GM18526 (cell line): ENCODE results near the gene DICER1.

ENCODE experiments used
- POLR2A ChIP-seq: IDR thresholded peaks from 3 replicates; pipeline ENCODE4 v1.6.1; 2011; ENCODE audit not compliant: insufficient read length; ENCODE audit errors: extremely low read depth

DICER1 gene

DNA sequence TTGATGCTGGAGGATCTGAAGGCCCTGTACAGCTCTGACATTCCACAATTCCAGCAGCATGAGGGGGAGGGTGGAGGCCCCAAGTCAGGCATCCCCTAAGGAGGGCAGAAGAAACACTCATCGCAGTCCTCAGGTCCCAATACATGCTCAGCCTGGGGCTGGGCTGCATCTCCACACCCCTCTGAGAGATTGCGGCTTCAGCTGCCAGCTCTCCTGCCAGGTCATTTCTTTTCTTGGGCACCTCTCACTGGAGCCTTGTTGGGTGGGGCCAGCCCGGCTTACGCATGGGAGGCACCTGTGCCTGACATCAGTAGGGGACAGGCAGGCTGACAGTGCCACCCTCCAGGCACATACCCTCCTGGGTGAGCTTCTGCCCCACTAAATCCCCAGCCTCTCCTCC is 89.8 kb downstream of the DICER1 start:
- TF ChIP-seq POLR2A, result no peak

GRCh38 chr14:95066427-95066986 is 90.8 kb downstream of the DICER1 start:
- TF ChIP-seq POLR2A, result no peak

- TF ChIP-seq POLR2A, result no peak
These were observed 91.9 kb downstream of the DICER1 start for GRCh38 chr14:95065411-95065810.

DNA sequence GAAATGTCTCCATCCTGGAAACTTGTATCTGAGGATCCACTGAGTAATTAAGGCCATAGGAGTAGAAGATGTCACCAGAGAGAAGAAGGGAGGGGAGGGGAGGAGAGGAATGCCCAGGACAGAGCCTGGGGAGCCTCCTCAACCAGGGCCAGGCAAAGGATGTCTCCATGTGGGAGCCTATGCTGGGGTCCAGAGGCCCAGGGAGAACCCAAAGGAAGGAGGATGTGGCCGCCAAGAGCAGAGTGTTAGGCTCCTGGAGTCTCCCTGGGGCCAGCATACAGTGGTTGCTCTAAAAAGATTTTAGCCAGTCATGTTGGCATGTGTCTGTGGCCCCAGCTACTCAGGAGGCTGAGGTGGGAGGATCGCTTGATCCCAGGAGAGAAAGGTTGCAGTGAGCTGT is 92.6 kb downstream of the DICER1 start:
- TF ChIP-seq POLR2A, result no peak

GRCh38 chr14:95064256-95064655 is 93.1 kb downstream of the DICER1 start:
- no peak for TF ChIP-seq POLR2A

DNA sequence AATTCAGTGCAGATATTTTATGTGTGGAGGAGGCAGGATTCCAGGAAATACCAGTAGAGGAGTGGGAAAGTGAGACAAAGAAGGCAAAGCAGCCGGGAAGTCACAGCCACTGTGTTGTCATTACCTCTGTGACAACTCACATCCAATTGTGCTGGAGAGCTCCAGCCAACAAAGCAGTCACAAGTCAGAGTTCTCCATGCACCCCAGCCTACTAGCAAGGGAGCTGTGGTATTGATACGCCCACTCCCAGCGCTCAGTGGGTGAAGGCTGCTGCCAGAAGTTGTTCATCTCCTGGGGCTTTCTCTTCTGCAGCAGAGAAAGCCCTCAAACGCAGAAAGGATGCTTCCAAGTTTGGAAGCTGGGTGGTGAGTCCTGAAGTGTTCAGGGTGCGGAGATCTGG is 93.9 kb downstream of the DICER1 start:
- no peak for TF ChIP-seq POLR2A

GRCh38 chr14:95062946-95063345 is 94.4 kb downstream of the DICER1 start:
- TF ChIP-seq POLR2A, result no peak

DNA sequence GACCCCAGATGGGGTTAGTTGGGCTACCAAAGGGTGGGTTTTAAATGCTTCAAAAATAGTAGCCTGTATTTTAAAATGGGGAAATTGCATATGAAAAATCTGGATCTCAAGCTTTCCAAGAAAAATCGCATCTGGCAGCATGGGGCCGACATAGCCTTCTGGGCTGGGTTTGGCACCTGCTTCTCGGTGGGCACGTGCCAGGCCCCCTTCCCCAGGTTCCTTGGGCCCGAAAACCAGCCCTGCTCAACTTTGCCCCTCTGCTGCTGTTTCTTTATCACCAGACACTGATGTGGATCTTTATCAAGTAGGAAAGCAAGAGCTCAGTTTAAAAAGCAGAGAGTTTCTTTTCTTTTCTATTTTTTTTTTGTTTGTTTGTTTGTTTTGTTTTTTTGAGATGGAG is 95.1 kb downstream of the DICER1 start:
- TF ChIP-seq POLR2A, result no peak

- TF ChIP-seq POLR2A, result no peak
These were observed 95.8 kb downstream of the DICER1 start for GRCh38 chr14:95061317-95062093.

DNA sequence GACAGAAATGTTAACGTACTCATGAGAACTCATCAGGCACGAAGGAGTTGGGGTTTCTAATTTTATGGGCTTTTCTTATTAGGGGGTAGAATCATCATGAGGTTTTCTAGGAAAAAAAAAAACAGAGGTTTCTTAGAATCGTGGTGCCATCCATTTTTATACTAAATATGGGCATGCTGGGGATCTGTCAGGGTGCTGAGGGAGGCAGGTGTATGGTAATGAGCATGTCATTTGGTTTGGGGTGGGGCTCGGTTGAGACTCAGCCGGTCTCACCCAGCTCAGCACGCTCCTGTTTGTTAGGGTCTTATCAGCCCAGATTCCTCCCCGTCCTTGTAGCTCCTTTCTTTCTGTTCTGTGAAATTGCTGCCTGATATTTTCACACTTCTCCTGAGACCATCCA is 98.2 kb downstream of the DICER1 start:
- no peak for TF ChIP-seq POLR2A

- no peak for TF ChIP-seq POLR2A
These were observed 98.8 kb downstream of the DICER1 start for GRCh38 chr14:95058491-95058890.

GRCh38 chr14:95057851-95058250 is 99.5 kb downstream of the DICER1 start:
- TF ChIP-seq POLR2A, result no peak

DNA sequence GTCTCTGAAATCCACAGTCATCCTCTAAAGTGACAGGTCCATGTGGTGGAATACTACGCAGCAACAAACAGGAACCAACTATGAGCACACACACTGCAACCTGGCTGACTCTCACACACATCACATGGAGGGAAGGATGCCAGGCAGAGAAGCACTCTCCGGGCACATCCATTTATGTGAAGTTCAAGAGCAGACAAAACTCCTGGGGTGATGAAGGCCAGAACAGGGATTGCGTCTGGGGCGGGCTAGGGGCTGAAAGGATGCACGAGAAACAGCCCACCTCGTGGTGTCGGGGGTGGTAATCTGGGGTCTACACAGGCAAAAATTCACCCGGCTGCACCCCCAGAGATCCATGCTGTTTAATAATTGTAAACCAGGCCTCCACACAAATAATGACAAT is 100.2 kb downstream of the DICER1 start:
- no peak for TF ChIP-seq POLR2A

DNA sequence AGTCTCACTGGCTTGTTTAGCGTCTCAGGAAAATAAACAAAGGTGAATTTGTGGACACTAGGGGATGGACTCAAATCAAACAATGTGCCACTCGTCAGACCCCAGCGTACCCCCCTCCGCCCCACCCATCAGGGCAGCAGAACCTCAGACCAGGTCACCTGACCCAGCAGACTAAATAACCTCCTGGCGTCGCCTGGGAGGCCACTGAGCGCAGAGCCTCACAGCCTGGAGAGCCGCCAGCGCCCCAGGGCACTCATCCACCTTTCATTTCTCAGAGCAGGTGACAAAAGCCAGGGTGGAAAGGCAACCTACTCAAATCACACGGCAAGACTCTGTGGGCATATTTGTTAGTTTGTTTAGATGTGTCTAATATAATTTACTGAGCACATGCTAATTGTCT is 100.9 kb downstream of the DICER1 start:
- no peak for TF ChIP-seq POLR2A

DNA sequence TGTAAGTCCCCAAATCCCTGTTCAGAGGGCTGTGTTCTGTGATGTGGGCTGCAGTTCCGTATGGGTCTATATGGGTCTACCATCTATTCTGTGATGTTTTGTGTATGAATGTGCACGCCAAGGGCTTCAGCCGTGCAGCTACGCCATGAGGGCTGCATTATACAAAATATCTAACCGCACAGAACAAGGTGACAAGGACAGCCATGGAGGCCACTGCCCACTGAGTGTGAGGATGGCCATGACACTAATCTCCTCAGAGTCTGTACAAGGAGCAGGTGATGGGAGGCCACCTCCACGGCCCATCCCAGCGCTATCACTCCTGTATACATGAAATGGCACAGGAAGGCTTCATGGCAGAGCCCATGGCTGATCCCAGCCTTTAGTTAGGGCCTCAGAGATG is 102.0 kb downstream of the DICER1 start:
- no peak for TF ChIP-seq POLR2A

GRCh38 chr14:95054346-95055280 is 102.7 kb downstream of the DICER1 start:
- no peak for TF ChIP-seq POLR2A
